Gastrocnemius medialis (tissue), 4 donors: Measurements from ENCODE around the gene NFASC. TPM values are rescaled to one million over a fixed set of nuclear protein-coding genes. Genes with fewer than 3 reads are reported as not detected.

ENCODE experiments used
- ATAC-seq, 2 donors: fragments of 150-250 bp; one replicate each; pipeline ENCODE4 v1.9.1; 2016
- DNase-seq, 2 donors: peaks; one replicate each; pipeline ENCODE4 v3.0.0-alpha.2; 2019
- H3K27ac ChIP-seq, 4 donors: fragments of 200-600 bp; sonication (generic); 1 replicate in 1 of 4; 2 replicates in 3 of 4; pipeline ENCODE4 v1.5.1; 2016 to 2018; ENCODE audit warnings: mild to moderate bottlenecking in 2 of 4, moderate library complexity in 1 of 4
- H3K27me3 ChIP-seq, 3 donors: fragments of 200-600 bp; sonication (generic) in 2 of 3; 1 replicate in 1 of 3; 2 replicates in 2 of 3; pipeline versions ENCODE4 v1.5.1 to v1.6.0; 2016 to 2019; ENCODE audit warnings: mild to moderate bottlenecking in 1 of 3, moderate library complexity in 1 of 3
- H3K36me3 ChIP-seq, 2 donors: fragments of 200-600 bp; sonication (generic) in 1 of 2; one replicate each; pipeline ENCODE4 v1.5.1; 2017 to 2018
- H3K4me1 ChIP-seq, 2 donors: fragments of 200-600 bp; sonication (generic) in 1 of 2; one replicate each; pipeline ENCODE4 v1.5.1; 2016 to 2017; ENCODE audit warnings: mild to moderate bottlenecking in 2 of 2
- H3K4me3 ChIP-seq, 4 donors: fragments of 200-600 bp; sonication (generic) in 3 of 4; 1 replicate in 1 of 4; 2 replicates in 3 of 4; pipeline ENCODE4 v1.5.1; 2016 to 2019; ENCODE audit warnings: mild to moderate bottlenecking in 2 of 4
- H3K9me3 ChIP-seq, 3 donors: fragments of 200-600 bp; sonication (generic) in 2 of 3; 1 replicate in 1 of 3; 2 replicates in 2 of 3; pipeline ENCODE4 v1.5.1; 2016 to 2019
- POLR2A ChIP-seq, 2 donors: fragments of 450-650 bp; IDR thresholded peaks; one replicate each; pipeline ENCODE4 v1.6.1; 2017; ENCODE audit warnings: antibody characterized with exemption in 2 of 2, mild to moderate bottlenecking in 2 of 2, moderate library complexity in 2 of 2
- in situ Hi-C, 4 donors: fragments of 200-750 bp; cut with MboI; loops; one replicate each; pipeline versions ENCODE4 v1.15.0 to v1.8.0; 2017; ENCODE audit warnings: low sequenced_read_pairs in 4 of 4
- intact Hi-C: fragments of 100-400 bp; cut with DNase I; formaldehyde crosslinking; loops from one replicate; pipeline ENCODE4 v1.15.1; 2023; ENCODE audit warnings: low total_unique reads
- total RNA-seq, 4 donors: library from RNA; depleted of rRNA; stranded (reverse); fragments of >200 nt; gene quantifications; one replicate each; pipeline versions ENCODE4 v1.1.0 to v1.2.3, GENCODE V29; 2016
- TF ChIP-seq, protein P1 (sequence below), 5 experiments: fragments of 450-650 bp in 3 of 5; fragments of 200-600 bp in 2 of 5; sonication (generic) in 2 of 5; IDR thresholded peaks in 4 of 5; conservative IDR thresholded peaks in 1 of 5; 1 replicate in 4 of 5; 2 replicates in 1 of 5; pipeline ENCODE4 v1.5.1; 2016 to 2019; ENCODE audit warnings: antibody characterized with exemption in 5 of 5, mild to moderate bottlenecking in 3 of 5, moderate library complexity in 3 of 5

Gene NFASC
- total RNA-seq, 4 donors from 2014 or later, result 0.75 to 4.7 (median 2.4) TPM

DNA sequence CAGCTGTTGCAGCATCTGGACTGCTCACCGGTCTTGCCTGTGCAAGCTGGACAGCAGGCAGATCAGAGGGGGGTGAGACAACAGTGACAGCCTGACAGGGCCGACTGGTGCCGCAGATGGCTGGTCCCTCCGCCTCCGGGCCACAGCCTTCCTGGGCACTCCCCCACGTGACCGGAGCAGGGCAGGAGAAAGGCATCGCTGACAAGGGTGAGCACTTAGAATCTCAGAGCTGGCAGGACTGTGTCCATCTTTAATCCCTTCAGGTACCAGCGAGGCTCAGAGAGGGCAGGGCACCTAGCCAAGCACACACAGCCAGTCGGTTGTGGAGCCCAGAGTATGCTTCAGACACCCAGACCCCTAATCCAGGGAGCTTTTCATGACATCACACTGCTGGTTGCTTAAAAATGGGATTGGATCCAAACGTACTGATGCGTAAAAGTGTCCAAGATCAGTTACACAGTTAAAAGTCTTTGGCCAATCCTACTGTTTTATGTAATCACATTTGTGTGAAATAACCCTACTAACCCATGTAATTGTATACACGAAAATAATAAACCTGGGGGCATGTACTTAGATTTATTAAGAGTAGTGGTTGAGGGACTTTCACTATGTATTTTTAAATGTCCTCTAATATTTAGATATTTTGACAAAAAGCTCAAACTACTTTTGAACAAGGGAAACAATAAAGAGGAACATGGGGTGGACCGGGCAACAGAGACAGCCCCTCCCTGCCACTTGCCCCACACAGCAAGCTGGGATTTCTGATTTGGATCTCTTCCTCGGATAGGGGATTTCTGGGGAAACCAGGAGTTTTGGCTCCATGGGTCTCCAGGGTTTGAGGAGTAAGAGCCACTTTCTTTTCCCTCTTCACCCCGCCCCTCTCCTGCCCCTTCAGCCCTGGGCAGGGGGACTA lies 171.6 kb downstream of the NFASC start:
- Histone ChIP-seq H3K27me3 (peaks cover 37 to 48% (median 40%) of the 10 kb centered on the region in 3 donors), H3K27ac (no peak overlapping the region), H3K9me3 (no peaks in the 10 kb centered on the region), H3K4me3 (no peak overlapping the region), H3K4me1 (no peaks in the 10 kb centered on the region), H3K36me3 (no peaks in the 10 kb centered on the region)
- DNase-seq (no peak), ATAC-seq (no peak)
- in situ Hi-C loops (no loop called here), intact Hi-C loops (no loop called here)
- TF ChIP-seq, protein P1, sequence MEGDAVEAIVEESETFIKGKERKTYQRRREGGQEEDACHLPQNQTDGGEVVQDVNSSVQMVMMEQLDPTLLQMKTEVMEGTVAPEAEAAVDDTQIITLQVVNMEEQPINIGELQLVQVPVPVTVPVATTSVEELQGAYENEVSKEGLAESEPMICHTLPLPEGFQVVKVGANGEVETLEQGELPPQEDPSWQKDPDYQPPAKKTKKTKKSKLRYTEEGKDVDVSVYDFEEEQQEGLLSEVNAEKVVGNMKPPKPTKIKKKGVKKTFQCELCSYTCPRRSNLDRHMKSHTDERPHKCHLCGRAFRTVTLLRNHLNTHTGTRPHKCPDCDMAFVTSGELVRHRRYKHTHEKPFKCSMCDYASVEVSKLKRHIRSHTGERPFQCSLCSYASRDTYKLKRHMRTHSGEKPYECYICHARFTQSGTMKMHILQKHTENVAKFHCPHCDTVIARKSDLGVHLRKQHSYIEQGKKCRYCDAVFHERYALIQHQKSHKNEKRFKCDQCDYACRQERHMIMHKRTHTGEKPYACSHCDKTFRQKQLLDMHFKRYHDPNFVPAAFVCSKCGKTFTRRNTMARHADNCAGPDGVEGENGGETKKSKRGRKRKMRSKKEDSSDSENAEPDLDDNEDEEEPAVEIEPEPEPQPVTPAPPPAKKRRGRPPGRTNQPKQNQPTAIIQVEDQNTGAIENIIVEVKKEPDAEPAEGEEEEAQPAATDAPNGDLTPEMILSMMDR (IDR thresholded peaks at IDR 0.05 in 4 of 5, conservative IDR thresholded peaks at IDR 0.05 in 1 of 5), result no peak

DNA sequence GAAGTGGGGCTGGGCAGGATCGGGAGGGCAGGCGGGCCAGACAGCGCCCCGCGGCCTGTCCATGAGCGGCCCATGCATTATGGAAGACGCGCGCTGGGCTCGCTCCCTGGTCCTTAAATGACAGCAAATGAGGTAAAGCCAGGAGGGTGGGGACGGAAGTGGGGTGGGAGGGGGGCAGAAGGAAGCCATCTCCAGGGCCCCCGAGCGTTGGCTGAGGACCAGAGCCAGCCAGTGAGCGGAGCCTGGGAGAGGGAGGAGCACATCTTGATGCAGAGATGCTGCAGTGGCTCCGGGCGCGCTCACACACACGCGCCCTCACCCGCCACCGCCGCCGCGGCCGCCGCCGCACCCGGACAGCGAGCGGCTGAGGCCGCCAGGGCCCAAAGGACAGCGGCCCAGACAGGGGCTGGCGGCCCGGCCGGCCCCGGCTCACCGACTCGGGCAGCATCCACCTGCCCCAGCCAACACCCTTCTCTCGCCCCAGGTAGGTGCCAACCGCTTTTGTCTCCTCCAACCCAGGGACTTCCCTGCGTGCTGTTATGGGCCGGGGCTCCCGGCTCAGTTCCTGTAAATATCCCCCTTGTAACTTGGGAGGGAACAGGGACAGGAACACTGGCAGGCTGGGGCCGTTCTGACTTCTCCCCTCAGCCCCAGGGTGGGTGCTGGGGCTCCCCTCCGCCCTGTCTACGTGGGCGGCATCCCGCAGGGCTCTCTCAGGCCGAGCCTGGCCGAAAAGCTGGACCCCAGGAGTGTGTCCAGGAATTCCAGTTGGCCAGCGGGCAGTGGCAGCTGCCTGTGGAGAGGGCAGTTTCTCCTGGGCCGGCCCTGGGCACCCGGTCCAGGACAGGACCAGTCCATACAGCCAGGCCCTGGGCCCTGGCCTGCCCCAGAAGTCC lies 172.5 kb downstream of the NFASC start, which contains the start of gene CNTN2:
Gene CNTN2 (plus strand): TSS at position 302 of the 896 bp plus-strand sequence. CDS start 9,974 bp downstream, outside the sequence.
- no peak for ATAC-seq
- intact Hi-C loops, result no loop called here
- no peaks in the 10 kb centered on the region for H3K4me1 ChIP-seq
- DNase-seq, result no peak
- no peak within 1 kb of the TSS for H3K4me3 ChIP-seq
- no peaks in the 10 kb centered on the region for H3K9me3 ChIP-seq
- in situ Hi-C loops, result no loop called here
- no peak within 1 kb of the TSS for H3K27ac ChIP-seq
- H3K27me3 ChIP-seq, result peaks cover 37 to 53% (median 45%) of the 10 kb centered on the region in 3 donors
- TF ChIP-seq POLR2A (IDR thresholded peaks at IDR 0.05), result no peak
- TF ChIP-seq, protein P1 (IDR thresholded peaks at IDR 0.05 in 4 of 5, conservative IDR thresholded peaks at IDR 0.05 in 1 of 5), result no peak
- no peaks in the 10 kb centered on the region for H3K36me3 ChIP-seq

DNA sequence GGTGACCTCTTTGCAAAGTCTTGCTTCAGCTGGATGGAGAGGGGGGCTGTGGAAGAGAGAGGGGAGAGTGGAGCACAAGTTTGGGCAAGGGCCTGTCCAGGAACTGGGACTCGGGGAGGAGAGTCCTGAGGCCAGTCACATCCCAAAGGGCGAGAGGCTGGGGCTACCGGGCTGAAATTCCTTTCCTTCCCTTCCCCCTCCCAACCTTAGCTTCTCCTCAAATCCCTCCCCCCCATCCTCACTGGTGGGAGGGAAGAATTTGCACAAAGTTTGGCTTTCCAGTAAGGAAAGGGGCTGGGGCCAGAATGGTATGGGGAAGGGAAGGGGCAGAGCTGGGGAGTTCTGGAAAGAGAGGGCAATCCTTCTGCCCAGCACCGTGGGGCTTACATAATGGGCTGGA lies 173.2 kb downstream of the NFASC start:
- no peaks in the 10 kb centered on the region for H3K4me1 ChIP-seq
- ATAC-seq, result no peak

DNA sequence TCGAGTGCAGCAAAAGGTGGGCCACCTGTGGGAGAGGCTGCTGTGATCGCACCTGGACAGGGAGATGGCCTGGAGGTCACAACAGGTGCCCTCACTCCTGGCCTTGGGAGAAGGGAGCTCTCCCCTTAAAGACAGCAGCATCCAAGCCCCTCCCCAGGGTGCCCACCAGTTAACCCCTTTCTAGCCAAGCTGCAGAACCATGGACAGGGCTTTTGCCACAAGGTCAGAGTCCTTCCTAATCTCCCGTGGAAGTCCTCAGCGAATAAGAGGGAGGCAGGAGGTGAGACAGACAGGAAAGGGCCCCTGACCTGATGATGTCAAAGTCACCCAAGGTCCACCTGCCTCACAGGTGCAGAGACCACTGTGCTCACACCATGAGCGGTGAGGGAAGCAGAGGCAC lies 174.1 kb downstream of the NFASC start:
- DNase-seq, result no peak
- Histone ChIP-seq H3K4me1 (no peaks in the 10 kb centered on the region), H3K9me3 (no peaks in the 10 kb centered on the region), H3K27ac (no peak overlapping the region), H3K27me3 (peaks cover 37 to 58% (median 45%) of the 10 kb centered on the region in 3 donors), H3K4me3 (no peak overlapping the region), H3K36me3 (no peaks in the 10 kb centered on the region)
- no peak for TF ChIP-seq POLR2A (IDR thresholded peaks at IDR 0.05)
- TF ChIP-seq, protein P1 (IDR thresholded peaks at IDR 0.05 in 4 of 5, conservative IDR thresholded peaks at IDR 0.05 in 1 of 5), result no peak
- in situ Hi-C loops, result no loop called here
- intact Hi-C loops, result no loop called here
- no peak for ATAC-seq

More for the DNA sequence above, 173.2 kb downstream of the NFASC start:
- H3K9me3 ChIP-seq, result no peaks in the 10 kb centered on the region
- no peak for TF ChIP-seq POLR2A (IDR thresholded peaks at IDR 0.05)
- TF ChIP-seq, protein P1 (IDR thresholded peaks at IDR 0.05 in 4 of 5, conservative IDR thresholded peaks at IDR 0.05 in 1 of 5), result no peak
- peaks cover 37 to 58% (median 45%) of the 10 kb centered on the region in 3 donors for H3K27me3 ChIP-seq
- no peak for DNase-seq
- H3K4me3 ChIP-seq, result no peak overlapping the region
- no peaks in the 10 kb centered on the region for H3K36me3 ChIP-seq
- intact Hi-C loops, result no loop called here
- in situ Hi-C loops, result no loop called here
- no peak overlapping the region for H3K27ac ChIP-seq
